Liver (tissue), 9 donors: Measurements from ENCODE around the gene RSRC1. TPM values are rescaled to one million over a fixed set of nuclear protein-coding genes. Genes with fewer than 3 reads are reported as not detected.

Source experiments
- DNase-seq: peaks from one replicate; pipeline ENCODE4 v3.0.0-alpha.2; 2017; ENCODE audit warnings: low spot score
- H3K27ac ChIP-seq, 2 donors: one replicate each; pipeline ENCODE4 v1.7.0; 2013; ENCODE audit warnings: inconsistent platforms in 2 of 2, low read length in 2 of 2, control low read depth in 1 of 2, low read depth in 1 of 2, mild to moderate bottlenecking in 1 of 2
- H3K27me3 ChIP-seq, 4 donors: one replicate each; pipeline versions ENCODE4 v1.6.1 to v1.7.0; 2013; ENCODE audit warnings: low read length in 3 of 4, inconsistent platforms in 1 of 4, mild to moderate bottlenecking in 1 of 4, moderate library complexity in 1 of 4; ENCODE audit not compliant: control insufficient read depth in 4 of 4, insufficient read depth in 4 of 4
- H3K36me3 ChIP-seq, 4 donors: one replicate each; pipeline versions ENCODE4 v1.6.1 to v1.7.0; 2013; ENCODE audit warnings: low read length in 3 of 4, mild to moderate bottlenecking in 3 of 4, low read depth in 1 of 4, moderate library complexity in 1 of 4; ENCODE audit not compliant: control insufficient read depth in 4 of 4, insufficient read depth in 3 of 4
- H3K4me1 ChIP-seq, 4 donors: one replicate each; pipeline versions ENCODE4 v1.6.1 to v1.7.0; 2013; ENCODE audit warnings: low read length in 3 of 4, mild to moderate bottlenecking in 3 of 4, moderate library complexity in 1 of 4; ENCODE audit not compliant: control insufficient read depth in 4 of 4, insufficient read depth in 4 of 4
- H3K4me3 ChIP-seq, 3 donors: one replicate each; pipeline versions ENCODE4 v1.6.1 to v1.7.0; 2013; ENCODE audit warnings: low read length in 3 of 3, control low read depth in 1 of 3, low read depth in 1 of 3, mild to moderate bottlenecking in 1 of 3
- H3K9ac ChIP-seq, 2 donors: one replicate each; pipeline ENCODE4 v1.7.0; 2013; ENCODE audit warnings: low read length in 2 of 2, mild to moderate bottlenecking in 2 of 2, moderate library complexity in 2 of 2, control low read depth in 1 of 2, low read depth in 1 of 2
- H3K9me3 ChIP-seq, 4 donors: one replicate each; pipeline versions ENCODE4 v1.6.1 to v1.7.0; 2013; ENCODE audit warnings: low read length in 3 of 4; ENCODE audit not compliant: control insufficient read depth in 4 of 4
- EGR1 ChIP-seq, 2 donors: IDR thresholded peaks; 2 replicates each; pipeline ENCODE4 v1.6.1; 2016 to 2018; ENCODE audit warnings: antibody characterized with exemption in 2 of 2, low read depth in 2 of 2
- FOXA1 ChIP-seq: IDR thresholded peaks from 2 replicates; pipeline ENCODE4 v1.6.1; 2016; ENCODE audit warnings: antibody characterized with exemption
- FOXA2 ChIP-seq: IDR thresholded peaks from 2 replicates; pipeline ENCODE4 v1.6.1; 2016; ENCODE audit warnings: antibody characterized with exemption
- GABPA ChIP-seq, 2 donors: IDR thresholded peaks in 1 of 2; conservative IDR thresholded peaks in 1 of 2; 2 replicates each; pipeline ENCODE4 v1.6.1; 2016; ENCODE audit warnings: antibody characterized with exemption in 2 of 2, mild to moderate bottlenecking in 1 of 2, moderate library complexity in 1 of 2
- HNF4A ChIP-seq, 2 donors: conservative IDR thresholded peaks; 2 replicates each; pipeline ENCODE4 v1.6.1; 2016; ENCODE audit warnings: antibody characterized with exemption in 2 of 2, mild to moderate bottlenecking in 2 of 2
- HNF4G ChIP-seq: IDR thresholded peaks from 2 replicates; pipeline ENCODE4 v1.6.1; 2016; ENCODE audit warnings: antibody characterized with exemption
- JUND ChIP-seq, 2 donors: IDR thresholded peaks; 2 replicates each; pipeline ENCODE4 v1.6.1; 2016; ENCODE audit warnings: antibody characterized with exemption in 2 of 2
- NR2F2 ChIP-seq: IDR thresholded peaks from 2 replicates; pipeline ENCODE4 v1.6.1; 2016; ENCODE audit warnings: antibody characterized with exemption
- RAD21 ChIP-seq, 2 donors: IDR thresholded peaks; 2 replicates each; pipeline ENCODE4 v1.6.1; 2016; ENCODE audit warnings: antibody characterized with exemption in 2 of 2, mild to moderate bottlenecking in 2 of 2
- RXRA ChIP-seq, 2 donors: IDR thresholded peaks; 2 replicates each; pipeline ENCODE4 v1.6.1; 2017 to 2018; ENCODE audit warnings: antibody characterized with exemption in 2 of 2, mild to moderate bottlenecking in 1 of 2
- SP1 ChIP-seq: IDR thresholded peaks from 2 replicates; pipeline ENCODE4 v1.6.1; 2018; ENCODE audit warnings: antibody characterized with exemption, mild to moderate bottlenecking
- TAF1 ChIP-seq: conservative IDR thresholded peaks from 2 replicates; pipeline ENCODE4 v1.6.1; 2016; ENCODE audit warnings: antibody characterized with exemption, mild to moderate bottlenecking
- YY1 ChIP-seq: IDR thresholded peaks from 2 replicates; pipeline ENCODE4 v1.6.1; 2016; ENCODE audit warnings: antibody characterized with exemption, mild to moderate bottlenecking
- WGBS: extraction: QIAGEN DNeasy Blood & Tissue Kit; methylation state at CpG from one replicate; pipeline ENCODE4 v1.1.7; 2013; 5-methylcytosine and 5-hydroxymethylcytosine counted together
- polyA plus RNA-seq, 2 donors: library from polyadenylated mRNA; stranded (reverse) in 1 of 2; unstranded in 1 of 2; fragments of 200-250 nt in 1 of 2; fragments of >200 nt in 1 of 2; fragmentation: Nextera tagmentation in 1 of 2; extraction: Ambion mirVana in 1 of 2; gene quantifications; one replicate each; pipeline versions ENCODE4 v1.2.1 to v1.2.3, GENCODE V29; 2013 to 2015
- total RNA-seq, 2 donors: library from RNA; depleted of rRNA; stranded (reverse); fragments of >200 nt; gene quantifications; one replicate each; pipeline ENCODE4 v1.2.3, GENCODE V29; 2014
- TF ChIP-seq, protein P1 (sequence below): IDR thresholded peaks from 2 replicates; pipeline ENCODE4 v1.6.1; 2016; ENCODE audit warnings: antibody characterized with exemption
- TF ChIP-seq, protein P2 (sequence below): IDR thresholded peaks from 2 replicates; pipeline ENCODE4 v1.6.1; 2016; ENCODE audit warnings: antibody characterized with exemption, mild to moderate bottlenecking
- TF ChIP-seq, protein P3 (sequence below): IDR thresholded peaks from 2 replicates; pipeline ENCODE4 v1.6.1; 2016; ENCODE audit warnings: antibody characterized with exemption
- TF ChIP-seq, protein P4 (sequence below): IDR thresholded peaks from 2 replicates; pipeline ENCODE4 v1.6.1; 2016; ENCODE audit warnings: antibody characterized with exemption
- donor health status: healthy.
- donor health status: healthy.
- donor health status: healthy.
- donor health status: healthy.
- donor health status: healthy.

Gene RSRC1
- total and polyA plus RNA-seq, 4 donors: 7.2 to 30.3 (median 20.7) TPM

DNA sequence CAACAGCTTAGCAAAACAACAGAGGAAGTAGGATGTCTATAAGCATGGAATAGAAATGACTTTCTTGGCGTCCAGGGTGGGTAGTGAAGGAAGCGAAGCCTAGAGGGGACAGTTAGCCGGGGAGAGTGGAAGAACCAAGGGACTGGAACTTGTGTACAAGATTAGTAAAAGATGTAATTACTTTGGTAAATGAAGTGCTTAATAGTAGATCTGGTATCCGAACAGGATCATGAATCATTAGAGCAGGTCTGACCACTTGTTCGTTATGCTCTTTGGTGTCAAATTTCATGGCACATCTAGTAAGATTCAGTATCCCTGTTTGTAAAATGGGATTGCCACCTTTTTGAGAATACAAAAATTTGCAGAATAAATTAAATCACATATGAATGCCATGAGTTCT lies 348.6 kb downstream of the RSRC1 start:
- TF ChIP-seq TAF1: no peak
- TF ChIP-seq RAD21 (IDR thresholded peaks at IDR 0.05): no peak
- TF ChIP-seq NR2F2: no peak
- TF ChIP-seq FOXA2: no peak
- TF ChIP-seq HNF4A (conservative IDR thresholded peaks at IDR 0.05): no peak
- no peak for TF ChIP-seq JUND (IDR thresholded peaks at IDR 0.05)
- no peak for TF ChIP-seq RXRA (IDR thresholded peaks at IDR 0.05)
- TF ChIP-seq FOXA1: no peak
- TF ChIP-seq, protein P1, sequence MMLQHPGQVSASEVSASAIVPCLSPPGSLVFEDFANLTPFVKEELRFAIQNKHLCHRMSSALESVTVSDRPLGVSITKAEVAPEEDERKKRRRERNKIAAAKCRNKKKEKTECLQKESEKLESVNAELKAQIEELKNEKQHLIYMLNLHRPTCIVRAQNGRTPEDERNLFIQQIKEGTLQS: no peak
- no peak for TF ChIP-seq SP1
- TF ChIP-seq HNF4G: no peak
- no peak for TF ChIP-seq GABPA (IDR thresholded peaks at IDR 0.05 in 1 of 2, conservative IDR thresholded peaks at IDR 0.05 in 1 of 2)
- TF ChIP-seq, protein P2, sequence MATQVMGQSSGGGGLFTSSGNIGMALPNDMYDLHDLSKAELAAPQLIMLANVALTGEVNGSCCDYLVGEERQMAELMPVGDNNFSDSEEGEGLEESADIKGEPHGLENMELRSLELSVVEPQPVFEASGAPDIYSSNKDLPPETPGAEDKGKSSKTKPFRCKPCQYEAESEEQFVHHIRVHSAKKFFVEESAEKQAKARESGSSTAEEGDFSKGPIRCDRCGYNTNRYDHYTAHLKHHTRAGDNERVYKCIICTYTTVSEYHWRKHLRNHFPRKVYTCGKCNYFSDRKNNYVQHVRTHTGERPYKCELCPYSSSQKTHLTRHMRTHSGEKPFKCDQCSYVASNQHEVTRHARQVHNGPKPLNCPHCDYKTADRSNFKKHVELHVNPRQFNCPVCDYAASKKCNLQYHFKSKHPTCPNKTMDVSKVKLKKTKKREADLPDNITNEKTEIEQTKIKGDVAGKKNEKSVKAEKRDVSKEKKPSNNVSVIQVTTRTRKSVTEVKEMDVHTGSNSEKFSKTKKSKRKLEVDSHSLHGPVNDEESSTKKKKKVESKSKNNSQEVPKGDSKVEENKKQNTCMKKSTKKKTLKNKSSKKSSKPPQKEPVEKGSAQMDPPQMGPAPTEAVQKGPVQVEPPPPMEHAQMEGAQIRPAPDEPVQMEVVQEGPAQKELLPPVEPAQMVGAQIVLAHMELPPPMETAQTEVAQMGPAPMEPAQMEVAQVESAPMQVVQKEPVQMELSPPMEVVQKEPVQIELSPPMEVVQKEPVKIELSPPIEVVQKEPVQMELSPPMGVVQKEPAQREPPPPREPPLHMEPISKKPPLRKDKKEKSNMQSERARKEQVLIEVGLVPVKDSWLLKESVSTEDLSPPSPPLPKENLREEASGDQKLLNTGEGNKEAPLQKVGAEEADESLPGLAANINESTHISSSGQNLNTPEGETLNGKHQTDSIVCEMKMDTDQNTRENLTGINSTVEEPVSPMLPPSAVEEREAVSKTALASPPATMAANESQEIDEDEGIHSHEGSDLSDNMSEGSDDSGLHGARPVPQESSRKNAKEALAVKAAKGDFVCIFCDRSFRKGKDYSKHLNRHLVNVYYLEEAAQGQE: no peak
- TF ChIP-seq YY1: no peak
- no peak for TF ChIP-seq EGR1 (IDR thresholded peaks at IDR 0.05; ENCODE audit: low read depth in 2 of 2)
- TF ChIP-seq, protein P3, sequence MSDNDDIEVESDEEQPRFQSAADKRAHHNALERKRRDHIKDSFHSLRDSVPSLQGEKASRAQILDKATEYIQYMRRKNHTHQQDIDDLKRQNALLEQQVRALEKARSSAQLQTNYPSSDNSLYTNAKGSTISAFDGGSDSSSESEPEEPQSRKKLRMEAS: no peak
- WGBS: 94% methylated on average over 5 of the region's 5 CpGs
- Histone ChIP-seq H3K4me3 (no peak overlapping the region), H3K27me3 (no peaks in the 10 kb centered on the region), H3K9me3 (no peaks in the 10 kb centered on the region), H3K27ac (no peak overlapping the region), H3K4me1 (no peaks in the 10 kb centered on the region), H3K36me3 (no peaks in the 10 kb centered on the region), H3K9ac (no peak overlapping the region)
- no peak for DNase-seq

DNA sequence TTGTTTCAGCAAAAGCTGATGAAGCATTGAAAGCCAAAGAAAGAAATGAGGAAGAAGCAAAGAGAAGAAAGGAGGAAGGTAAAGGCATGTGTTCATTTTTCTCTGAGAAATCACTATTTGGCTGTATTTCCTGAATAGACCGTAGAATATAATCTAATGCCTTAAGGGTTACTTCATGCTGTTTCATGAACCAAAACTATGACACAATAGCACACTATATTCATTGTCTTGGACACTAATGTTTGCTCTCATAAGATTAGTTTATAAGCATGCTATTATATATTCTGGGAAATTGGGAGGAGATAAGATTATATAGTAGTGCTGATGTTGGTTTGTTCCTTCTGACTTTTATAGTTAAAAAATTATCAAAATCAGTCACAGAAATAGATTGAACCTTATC lies 351.0 kb downstream of the RSRC1 start:
- 86% methylated on average over 1 of the region's 1 CpG for whole genome bisulfite sequencing
- Histone ChIP-seq H3K27me3 (no peaks in the 10 kb centered on the region), H3K9me3 (no peaks in the 10 kb centered on the region), H3K36me3 (no peaks in the 10 kb centered on the region), H3K4me3 (no peak overlapping the region), H3K4me1 (no peaks in the 10 kb centered on the region), H3K9ac (no peak overlapping the region), H3K27ac (no peak overlapping the region)
- no peak for DNase-seq
- TF ChIP-seq, protein P4, sequence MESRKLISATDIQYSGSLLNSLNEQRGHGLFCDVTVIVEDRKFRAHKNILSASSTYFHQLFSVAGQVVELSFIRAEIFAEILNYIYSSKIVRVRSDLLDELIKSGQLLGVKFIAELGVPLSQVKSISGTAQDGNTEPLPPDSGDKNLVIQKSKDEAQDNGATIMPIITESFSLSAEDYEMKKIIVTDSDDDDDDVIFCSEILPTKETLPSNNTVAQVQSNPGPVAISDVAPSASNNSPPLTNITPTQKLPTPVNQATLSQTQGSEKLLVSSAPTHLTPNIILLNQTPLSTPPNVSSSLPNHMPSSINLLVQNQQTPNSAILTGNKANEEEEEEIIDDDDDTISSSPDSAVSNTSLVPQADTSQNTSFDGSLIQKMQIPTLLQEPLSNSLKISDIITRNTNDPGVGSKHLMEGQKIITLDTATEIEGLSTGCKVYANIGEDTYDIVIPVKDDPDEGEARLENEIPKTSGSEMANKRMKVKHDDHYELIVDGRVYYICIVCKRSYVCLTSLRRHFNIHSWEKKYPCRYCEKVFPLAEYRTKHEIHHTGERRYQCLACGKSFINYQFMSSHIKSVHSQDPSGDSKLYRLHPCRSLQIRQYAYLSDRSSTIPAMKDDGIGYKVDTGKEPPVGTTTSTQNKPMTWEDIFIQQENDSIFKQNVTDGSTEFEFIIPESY: no peak
- no peak for TF ChIP-seq FOXA2
- no peak for TF ChIP-seq FOXA1
- TF ChIP-seq, protein P1: no peak
- TF ChIP-seq, protein P3: no peak
- no peak for TF ChIP-seq HNF4A (conservative IDR thresholded peaks at IDR 0.05)
- no peak for TF ChIP-seq RAD21 (IDR thresholded peaks at IDR 0.05)
- no peak for TF ChIP-seq JUND (IDR thresholded peaks at IDR 0.05)
- TF ChIP-seq HNF4G: no peak
- TF ChIP-seq, protein P2: no peak
- TF ChIP-seq GABPA (IDR thresholded peaks at IDR 0.05 in 1 of 2, conservative IDR thresholded peaks at IDR 0.05 in 1 of 2): no peak
- no peak for TF ChIP-seq YY1
- no peak for TF ChIP-seq TAF1
- TF ChIP-seq RXRA (IDR thresholded peaks at IDR 0.05): no peak
- TF ChIP-seq SP1: no peak
